Fibroblast of skin of right quadriceps (primary cell): ENCODE data around the gene C8G.

Experiments used
- DNase-seq: peaks from one replicate; pipeline ENCODE4 v3.0.0-alpha.2; 2013

Gene C8G

DNA sequence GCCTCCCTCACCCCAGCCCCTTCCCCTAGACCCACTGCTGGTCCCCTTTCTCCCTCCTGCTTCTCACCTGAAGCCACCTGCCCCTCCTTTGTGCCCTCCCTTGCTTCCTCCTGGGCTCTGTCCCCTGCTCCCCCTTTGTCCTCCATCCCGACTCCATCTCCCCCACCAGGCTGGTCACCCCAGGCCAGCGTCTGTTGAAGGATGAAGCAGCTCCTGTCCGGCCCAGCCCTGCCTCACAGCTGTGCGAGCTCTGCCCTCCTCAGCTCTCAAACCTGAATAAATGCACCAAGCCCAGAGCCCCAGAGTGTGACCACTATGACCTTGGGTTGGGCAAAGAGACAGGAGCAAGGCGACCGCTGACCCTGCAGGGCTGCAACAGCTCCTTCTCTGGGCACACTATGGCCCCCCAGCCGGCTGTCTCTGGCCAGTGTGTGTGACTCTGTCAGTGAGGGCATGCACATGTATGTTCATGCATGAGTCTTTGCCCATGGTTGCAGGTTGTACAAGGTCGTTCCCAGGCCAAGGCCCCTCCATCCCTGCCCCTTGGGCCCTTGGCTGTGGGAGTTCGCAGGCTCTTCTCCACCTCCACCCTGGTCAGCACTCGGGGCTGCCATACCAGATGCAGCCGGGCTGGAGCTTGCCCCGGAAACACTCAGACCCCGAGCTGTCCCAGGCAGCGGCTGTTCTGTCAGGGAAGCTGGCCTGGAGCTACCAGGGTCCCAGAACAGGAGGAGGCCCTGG lies 10.3 kb downstream of the C8G start:
- no peak for DNase-seq

DNA sequence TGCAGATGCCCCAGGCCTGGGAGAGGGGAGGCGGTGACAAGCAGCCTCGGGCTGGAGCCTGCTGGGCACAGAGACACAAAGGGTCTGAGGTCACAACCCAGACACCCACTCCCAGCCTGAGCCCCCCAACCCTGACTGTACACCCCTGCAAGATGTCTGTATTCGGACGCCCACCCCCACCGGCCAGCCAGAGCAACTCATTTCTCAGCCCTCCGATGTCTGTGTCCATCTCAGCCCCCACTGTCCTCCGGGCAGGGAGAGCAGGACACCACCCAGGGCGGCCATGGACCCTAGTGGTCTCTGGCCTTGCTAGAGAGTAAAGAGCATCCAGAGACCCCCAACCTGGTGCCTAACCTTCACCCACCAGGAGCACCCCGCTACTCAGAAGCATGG lies 10.9 kb downstream of the C8G start:
- no peak for DNase-seq

DNA sequence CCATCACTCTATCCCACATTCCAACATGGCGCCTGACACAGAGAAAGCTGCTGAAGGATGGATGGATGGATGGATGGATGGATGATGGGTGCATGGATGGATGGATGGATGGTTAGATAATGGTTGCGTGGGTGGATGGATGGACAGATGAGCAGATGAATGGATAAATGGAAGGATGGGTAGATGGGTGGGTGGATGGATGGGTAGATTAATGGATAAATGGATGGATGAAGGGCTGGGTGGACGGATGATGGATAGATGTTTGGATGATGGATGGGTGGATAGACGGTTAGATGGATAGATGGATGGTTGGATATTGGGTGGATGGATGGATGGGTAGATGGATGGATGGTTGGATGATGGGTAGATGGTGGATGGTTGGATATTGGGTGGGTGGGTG lies 11.6 kb downstream of the C8G start:
- DNase-seq: no peak

DNA sequence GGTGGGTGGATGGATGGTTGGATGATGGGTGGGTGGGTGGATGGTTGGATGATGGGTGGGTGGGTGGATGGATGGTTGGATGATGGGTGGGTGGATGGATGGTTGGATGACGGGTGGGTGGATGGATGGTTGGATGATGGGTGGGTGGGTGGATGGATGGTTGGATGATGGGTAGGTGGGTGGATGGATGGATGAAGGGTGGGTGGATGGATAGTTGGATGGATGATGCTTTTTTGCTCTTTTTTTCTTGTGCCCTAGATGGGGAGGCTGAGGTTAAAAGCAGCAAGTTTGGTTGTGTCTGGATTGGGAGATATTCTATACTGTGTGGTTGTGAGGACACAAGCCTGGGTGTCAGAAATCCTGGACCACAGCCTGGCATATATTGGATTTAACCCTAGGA lies 12.4 kb downstream of the C8G start:
- no peak for DNase-seq

DNA sequence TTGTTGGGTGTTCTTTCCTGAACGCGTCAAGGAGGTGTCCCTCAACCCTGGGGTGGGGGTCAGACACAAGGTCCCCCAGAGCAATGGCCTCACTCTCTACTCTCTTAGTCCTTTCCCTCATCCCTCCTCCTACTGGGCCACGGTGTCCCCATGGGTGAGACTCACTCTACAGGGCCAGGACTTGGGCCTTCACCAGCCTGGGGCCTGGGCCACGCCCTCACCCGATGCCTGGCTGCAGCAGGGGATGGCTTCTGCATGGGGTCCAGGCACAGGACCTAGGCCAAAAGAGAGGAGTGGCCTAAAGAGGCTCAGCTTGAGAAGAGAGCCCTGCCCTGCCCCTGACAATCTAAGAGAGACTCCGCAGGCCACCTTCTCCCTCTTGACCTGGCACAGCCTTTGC lies 12.9 kb downstream of the C8G start:
- no peak for DNase-seq

DNA sequence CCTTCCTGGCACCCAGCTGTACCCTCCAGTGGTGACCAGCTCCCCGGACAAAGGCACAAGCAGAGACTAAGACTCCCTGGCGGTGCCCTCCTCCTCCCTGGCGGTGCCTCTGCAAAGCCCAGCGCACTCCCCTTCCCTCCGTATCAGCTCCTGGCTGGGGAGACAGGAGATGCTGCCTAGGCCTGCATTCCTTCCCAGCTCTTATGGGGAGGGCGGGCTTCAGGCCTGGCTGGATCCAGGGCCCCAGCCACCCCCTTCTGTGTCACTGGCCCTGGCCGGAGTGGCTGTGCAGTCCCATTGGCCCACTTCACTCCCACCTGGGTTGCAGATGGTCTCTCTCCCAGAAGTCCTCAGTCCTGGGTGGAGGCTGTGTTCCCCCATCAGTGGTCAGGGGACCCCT lies 13.4 kb downstream of the C8G start:
- DNase-seq: no peak

DNA sequence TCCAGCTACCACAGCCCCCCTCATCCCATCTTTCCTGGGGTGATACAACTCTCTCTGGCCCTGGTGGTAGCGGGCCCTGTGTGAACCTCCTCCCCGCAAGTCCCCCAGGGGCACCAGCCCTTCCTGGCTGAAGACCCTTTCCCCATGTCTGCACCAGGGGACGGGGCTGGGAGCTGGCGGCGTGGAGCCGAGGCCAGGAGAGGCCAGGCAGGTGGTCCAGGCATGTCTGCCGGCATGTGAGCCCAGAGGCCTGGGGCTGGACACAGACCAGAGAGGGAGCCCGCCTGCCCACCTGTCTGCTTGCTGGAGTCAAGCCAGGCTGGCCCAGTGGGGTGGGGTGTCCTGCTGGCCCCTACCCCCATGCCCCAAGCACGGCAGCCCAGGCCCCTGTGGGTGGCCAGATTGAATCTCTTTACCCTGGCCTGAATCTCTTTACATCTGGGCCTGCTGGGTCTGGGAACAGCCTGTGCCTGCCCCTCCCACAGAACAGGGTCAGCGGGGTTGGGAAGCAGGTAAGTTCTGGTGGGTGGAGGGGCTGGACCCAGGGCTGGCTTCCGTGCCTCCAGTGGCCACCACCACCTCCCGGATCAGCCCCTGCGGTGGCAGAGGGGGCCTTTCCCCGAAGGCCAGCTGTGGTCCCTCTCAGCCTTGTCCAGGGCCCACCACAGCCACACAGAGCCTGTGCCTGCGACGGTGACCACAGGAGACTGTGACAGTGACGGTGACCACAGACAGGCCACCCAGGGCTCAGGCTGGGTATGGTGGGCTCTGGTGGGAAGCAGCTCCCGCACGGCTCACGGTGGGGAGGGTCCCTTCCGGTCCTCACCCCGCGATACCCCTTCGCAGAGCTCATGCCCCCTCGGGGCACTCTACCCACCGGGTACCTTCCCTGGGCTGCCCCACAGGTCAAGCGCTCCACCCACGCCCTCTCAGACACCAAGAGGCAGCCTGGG lies 14.1 kb downstream of the C8G start:
- DNase-seq: no peak

DNA sequence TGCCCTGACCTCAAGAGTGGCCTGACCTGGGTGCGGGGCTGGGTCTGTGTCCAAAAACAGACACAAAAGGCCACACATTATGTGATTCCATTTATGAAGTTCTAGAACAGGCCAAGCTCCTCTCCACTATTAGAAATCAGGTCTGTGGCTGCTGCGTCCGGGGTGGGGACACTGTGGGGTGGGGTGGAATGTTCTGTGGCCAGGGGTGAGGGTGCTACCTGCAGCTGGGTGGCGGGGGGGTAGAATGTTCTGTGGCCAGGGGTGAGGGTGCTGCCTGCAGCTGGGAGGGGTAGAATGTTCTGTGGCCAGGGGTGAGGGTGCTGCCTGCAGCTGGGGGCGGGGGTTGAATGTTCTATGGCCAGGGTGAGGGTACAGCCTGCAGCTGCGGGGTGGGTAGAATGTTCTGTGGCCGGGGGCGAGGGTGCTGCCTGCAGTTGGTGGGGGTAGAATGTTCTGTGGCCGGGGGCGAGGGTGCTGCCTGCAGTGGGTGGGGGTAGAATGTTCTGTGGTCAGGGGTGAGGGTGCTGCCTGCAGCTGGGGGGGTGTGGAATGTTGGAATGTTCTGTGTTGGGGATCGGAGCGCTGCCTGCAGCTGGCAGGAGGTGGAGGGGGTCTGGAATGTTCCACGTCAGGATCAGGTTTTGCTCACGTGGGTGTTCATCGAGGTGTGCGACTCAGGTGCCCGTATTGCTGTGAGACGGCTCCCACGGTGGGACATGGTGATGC lies 15.3 kb downstream of the C8G start:
- DNase-seq: no peak

DNA sequence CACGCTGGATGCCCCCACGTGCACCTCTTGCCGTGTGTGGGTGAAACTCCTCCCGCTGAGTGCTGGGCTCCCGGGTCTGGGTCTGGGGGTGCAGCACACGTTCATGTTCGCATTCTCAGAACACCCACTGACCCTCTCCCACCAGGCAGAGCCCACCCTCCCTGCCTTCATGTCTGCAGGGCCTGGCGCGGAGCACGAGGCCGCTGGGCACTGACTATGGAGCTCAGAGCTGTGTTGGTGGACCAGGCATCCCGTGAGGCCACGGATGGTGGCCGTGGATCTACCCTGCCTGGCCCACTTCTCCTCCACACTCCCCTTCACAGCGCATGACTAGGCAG lies 15.9 kb downstream of the C8G start:
- DNase-seq: no peak

DNA sequence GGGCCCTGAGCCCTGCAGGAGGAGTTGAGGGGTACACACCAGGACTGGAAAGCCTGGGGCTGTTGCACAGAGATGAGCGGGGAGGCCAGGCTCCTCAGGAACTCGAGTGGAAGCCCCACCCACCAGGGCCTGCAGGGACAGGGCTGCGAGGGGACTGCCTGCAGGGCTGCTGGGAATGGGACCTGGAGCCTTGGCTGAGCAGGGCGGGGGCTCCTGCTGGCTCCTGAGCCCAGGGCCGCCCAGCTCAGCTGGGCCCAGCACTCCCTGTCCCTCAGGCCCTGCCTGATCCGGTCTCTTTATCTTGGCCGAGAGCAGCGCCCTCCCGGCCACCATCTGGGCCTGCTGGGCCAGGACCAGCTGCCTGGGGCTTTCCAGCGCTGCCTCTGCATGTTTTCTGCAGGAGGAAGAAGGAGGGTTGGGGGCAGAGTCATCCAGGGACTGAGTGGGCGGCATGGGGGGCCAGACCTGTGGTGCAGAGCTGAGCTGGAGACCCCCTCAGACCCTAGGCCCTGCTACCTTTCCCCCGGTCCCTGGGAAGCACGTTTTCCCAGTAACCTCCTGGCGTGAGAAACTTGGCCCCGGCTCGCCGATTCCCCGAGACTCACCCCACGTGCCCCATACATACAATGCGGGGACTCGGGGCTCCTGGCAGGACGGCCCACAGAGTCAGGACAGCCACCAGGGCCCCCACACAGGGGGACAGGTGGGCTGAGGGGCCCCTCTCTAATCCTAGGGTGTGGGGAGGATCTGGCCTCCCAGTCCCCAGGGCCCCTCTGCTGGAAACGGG lies 16.4 kb downstream of the C8G start:
- no peak for DNase-seq

DNA sequence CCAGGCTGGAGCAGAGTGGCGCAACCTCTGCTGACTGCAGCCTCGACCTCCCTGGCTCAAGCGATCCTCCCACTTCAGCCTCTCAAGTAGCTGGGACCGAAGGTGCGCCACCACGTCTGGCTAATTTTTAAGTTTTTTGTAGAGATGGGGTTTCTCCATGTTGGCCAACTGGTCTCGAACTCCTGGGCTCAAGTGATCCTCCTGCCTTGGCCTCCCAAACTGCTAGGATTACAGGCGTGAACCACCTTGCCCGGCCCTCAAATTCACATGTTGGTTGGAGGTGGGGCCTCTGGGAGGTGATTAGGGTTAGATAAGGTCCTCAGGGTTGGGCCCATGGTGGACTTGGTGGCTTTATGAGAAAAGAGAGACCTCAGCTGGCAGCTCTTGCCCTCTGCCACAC lies 17.1 kb downstream of the C8G start:
- no peak for DNase-seq

DNA sequence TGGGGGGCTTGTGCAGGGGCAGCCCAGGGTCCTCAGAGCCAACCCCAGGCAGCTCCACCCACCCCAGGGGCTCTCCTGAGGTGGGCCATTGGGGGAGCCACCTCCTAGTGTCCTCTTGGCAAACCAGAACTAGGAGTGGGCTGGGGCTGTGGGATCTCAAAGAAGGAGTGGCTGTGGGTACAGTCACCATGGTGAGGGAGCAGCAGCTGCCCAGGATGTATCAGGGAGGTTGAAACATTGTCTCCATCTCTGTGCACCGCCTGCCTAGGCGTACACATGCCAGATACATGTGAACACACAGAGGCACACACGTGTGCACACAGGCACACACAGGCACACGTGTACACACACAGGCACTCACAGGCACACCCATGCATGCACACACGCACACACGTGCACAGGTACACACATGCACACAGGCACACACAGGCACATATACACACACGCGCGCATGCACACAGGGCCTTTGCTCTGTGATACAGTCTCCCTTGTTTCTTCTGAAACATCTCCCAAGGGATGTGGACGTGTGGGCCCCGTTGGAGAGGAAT lies 17.7 kb downstream of the C8G start:
- no peak for DNase-seq

DNA sequence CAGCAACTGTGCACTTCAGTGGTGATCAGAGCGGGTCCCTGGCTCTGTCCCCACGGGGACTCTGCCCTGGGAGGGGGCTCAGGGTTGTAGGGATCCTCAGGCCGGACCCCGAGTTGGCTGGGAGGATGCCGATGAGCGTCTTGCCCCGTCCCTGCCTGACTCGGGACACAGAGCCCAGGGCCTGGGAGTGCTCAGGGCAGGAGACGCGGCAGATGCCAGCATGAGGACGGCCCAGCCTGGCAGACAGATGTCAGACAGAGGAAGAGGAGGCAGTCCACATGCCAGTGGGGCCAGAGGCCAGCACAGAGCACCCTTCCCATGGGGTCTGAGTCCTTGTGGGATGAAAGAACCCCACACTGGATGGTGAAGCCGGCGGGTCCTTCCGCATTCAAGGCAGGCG lies 18.3 kb downstream of the C8G start:
- DNase-seq: no peak

DNA sequence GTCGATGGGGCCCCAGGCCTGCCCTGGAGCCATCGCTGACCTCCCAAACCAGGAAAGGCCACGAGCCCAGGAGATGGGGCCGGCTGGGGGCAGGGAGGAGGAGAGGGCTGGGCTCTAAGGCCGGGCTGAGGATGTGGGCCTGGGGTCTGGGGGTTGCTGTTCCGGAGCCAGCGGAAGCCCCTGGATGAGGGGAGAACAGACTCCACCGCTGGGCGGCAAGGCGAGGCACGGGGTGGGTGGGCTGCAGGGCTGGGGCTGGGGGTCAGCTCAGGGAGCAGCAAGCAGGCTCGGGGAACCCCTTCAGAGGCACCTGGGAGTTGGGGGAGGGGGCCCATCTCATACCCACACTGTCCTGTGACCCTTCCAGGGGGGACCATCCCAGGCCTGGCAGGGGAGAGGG lies 18.7 kb downstream of the C8G start:
- DNase-seq: no peak

DNA sequence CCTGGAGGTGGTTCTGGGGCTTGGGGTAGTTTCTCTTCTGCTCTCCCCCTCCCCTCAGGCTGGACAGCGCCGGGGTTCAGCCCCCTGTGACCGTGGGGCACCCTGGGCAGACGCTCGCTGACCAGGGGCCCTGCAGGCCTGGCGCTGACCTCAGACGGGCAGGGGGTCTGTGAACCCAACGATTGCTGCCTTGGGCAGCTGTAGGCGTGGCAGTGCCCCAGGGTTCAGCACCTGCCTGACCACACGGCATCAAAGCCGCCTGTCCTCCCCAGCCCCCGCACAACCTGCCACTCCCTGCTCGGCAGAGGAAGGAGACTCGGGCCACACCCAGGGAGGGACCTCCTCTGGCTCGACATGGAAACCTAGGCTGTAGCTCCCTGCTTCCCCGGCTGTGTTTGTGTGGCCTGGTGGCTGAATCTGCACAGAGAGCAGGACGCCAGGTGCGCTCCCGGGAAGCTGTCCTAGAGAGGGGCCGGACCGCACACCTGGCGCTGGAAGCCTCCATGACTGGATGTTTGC lies 19.2 kb downstream of the C8G start:
- no peak for DNase-seq

DNA sequence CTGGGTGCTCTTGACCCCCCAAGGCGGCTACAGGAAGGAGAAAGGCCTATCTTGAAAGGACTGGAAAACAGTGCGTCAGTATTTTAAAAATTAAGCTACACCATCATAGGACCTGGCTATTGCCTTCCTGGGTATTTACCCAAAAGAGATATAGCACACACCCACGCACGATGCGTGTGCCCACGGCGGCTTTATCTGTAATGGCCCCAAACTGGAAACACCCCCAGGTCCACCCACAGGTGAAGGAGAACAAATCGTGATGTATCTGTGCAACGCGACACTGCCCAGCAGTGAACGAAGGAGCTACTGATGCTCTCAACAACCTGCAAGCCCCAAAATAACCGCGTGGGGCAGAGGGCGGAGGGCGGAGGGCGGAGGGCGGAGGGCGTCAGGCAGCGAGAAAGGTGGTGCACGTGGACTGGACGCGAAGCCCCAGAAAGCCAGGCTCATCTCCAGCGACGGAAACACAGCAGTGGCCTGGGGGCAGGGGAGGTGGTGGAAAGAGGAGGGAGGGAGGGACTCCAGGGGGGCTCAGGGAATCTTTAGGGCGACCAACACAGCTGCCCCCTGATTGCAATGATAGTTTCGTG lies 19.9 kb downstream of the C8G start:
- no peak for DNase-seq

DNA sequence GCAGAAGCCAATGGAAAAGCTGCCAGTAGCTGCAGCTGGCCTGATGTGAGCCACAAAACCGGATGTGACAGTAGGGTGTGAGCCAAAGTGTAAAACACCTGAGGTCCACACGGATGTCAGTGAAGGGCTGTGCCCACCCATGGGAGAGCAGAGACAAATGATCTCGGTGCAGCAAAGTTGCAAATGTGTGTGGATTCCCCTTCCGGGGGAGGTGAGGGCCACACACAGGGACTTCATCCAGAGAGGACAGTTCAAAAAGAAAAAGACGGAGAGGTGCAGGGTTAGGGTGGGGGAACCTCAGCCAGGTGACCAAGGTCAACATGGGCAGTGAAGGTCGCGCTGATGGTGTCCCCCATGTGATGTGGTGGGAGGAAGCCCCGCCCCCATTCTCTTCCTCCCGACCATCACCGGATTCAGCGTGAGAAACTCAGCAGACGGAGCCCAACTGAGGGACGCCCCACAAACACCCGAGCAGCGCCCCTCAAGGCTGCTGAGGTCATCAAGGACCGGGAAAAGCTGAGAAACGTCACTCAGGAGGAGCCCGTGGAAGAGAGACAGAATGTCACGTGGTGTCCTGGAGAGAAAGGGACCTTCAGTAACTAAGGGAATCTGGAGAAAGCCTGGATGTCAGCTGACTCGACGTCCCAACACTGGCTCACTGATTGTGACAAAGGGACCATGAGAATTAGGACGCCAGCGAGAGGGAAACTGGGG lies 20.9 kb downstream of the C8G start:
- DNase-seq: no peak

DNA sequence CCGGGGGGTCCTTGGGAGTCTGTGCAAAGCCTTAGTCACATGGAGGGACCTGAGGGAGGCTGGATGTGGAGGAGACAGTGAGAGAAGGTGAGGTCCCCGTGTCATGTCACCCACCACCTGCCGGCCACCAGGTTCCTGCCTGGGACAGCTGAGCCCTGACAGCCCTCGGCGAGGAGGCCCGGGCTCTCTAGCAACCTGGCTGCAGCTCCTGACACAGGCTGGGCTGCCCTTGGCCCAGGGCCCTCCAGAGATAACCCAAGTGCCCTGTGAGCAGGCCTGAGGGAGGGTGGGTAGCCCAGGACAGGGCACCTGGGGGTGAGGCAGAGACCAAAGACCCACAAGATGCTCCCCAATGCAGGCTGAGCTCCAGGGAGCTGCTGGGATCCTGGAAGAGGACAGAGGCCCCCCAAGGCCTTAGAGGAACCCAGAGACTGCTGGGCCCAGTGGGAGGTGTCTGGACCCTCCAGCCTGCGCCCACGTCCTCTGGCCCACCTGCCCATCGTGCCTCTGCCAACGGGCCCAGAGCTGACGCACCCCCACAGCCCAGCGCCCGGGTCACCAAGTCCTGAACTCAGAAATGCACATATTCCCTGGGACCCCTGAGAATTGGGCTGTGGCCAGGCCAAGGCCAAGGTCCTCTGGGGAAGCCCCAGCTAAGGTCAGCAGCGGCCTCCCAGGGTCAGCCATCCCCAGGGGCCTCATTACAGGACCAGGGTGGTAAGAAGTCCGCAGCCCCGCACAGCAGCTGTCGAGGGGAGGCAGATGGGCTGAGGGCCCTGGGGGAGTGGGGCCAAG lies 23.5 kb downstream of the C8G start:
- DNase-seq: no peak

DNA sequence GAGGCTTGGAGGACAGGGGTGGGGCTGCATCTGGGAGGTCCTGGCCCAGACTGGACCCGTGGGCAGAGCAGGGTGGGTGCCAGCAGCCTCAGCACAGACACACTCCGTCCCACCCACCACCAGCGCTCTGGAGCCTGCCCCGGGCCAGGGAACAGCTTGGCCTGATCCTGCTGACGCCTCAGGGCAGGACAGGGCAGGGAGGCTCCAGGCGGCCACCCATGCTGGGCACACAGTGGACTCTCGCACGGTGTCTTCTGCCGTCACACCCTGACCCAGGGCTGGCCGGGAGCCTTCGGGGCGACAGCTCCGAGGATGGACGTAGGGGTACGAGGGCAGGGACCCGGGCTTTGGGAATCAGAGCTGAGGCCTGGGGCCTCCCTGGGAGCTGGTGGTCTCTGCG lies 24.1 kb downstream of the C8G start:
- DNase-seq: no peak

DNA sequence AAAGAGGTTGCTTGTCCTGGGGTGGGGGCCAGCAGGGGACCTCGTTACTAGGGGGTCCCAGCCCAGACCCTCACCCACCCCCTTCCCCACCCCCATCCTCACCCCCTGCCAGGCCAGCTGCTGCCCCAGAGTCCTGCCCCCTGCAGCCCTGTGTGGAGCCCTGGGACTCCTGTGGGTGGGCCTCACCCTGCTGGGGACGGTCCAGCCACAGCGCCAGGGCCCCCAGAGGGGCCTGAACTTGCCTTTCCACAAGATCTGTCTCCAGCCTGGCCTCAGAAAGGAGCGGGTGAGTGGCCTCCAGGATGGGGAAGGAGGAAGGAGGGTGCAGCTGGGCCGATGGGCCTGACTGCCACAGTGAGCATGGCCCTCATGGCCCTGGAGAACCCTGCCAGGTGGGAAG lies 24.7 kb downstream of the C8G start:
- DNase-seq: no peak

DNA sequence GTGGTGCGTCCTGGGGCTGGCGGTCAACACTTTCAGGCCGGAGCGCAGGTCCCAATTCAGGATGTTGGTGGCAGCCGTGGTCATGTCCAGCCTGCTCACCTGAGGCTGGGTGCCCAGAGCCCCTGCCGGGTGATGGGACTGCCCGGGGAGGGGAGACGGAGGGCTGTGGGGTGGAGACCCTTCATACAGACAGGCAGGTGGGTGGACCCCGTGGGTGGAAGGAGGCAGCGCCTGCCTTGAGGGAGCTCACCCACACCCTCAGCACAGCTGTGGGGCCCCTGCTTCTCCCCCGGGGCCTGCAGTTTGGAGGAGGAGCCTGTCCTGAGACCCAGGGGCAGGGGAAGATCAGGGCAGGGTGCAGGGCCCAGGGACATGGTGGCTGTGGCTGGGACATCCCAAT lies 25.3 kb downstream of the C8G start:
- DNase-seq: no peak
